Body of pancreas (tissue), 4 donors: Measurements from ENCODE around the gene CNTNAP2. TPM values are rescaled to one million over a fixed set of nuclear protein-coding genes. Genes with fewer than 3 reads are reported as not detected.

ENCODE experiments used
- ATAC-seq: fragments of 150-250 bp; one replicate; pipeline ENCODE4 v1.9.1; 2016
- DNase-seq, 4 donors: peaks; one replicate each; pipeline ENCODE4 v3.0.0-alpha.2; 2019
- H3K27ac ChIP-seq, 4 donors: fragments of 200-600 bp; sonication (generic); 1 replicate in 3 of 4; 2 replicates in 1 of 4; pipeline versions ENCODE4 v1.5.1 to v1.6.1; 2016 to 2019; ENCODE audit warnings: mild to moderate bottlenecking in 1 of 4, mixed read lengths in 1 of 4, moderate library complexity in 1 of 4
- H3K27me3 ChIP-seq, 2 donors: fragments of 200-600 bp; sonication (generic); one replicate each; pipeline ENCODE4 v1.6.0; 2016; ENCODE audit warnings: mild to moderate bottlenecking in 1 of 2
- H3K36me3 ChIP-seq, 2 donors: fragments of 200-600 bp; sonication (generic); replicated peaks in 1 of 2; 2 replicates each; pipeline ENCODE4 v1.5.1; 2016; ENCODE audit warnings: low read depth in 2 of 2; ENCODE audit not compliant: insufficient read depth in 1 of 2
- H3K4me1 ChIP-seq: fragments of 200-600 bp; sonication (generic); one replicate; pipeline ENCODE4 v1.6.0; 2016
- H3K4me3 ChIP-seq, 2 donors: fragments of 200-600 bp; sonication (generic); 1 replicate in 1 of 2; 2 replicates in 1 of 2; pipeline ENCODE4 v1.5.1; 2016 to 2019
- H3K9me3 ChIP-seq, 3 donors: fragments of 200-600 bp; sonication (generic); 1 replicate in 2 of 3; 2 replicates in 1 of 3; pipeline ENCODE4 v1.5.1; 2016
- CTCF ChIP-seq, 7 experiments: fragments of 450-650 bp in 4 of 7; fragments of 200-600 bp in 3 of 7; sonication (generic) in 3 of 7; IDR thresholded peaks; one replicate each; pipeline ENCODE4 v1.5.1; 2016 to 2019; ENCODE audit warnings: antibody characterized with exemption in 7 of 7
- POLR2A ChIP-seq, 3 donors: fragments of 450-650 bp; IDR thresholded peaks; one replicate each; pipeline ENCODE4 v1.6.1; 2016; ENCODE audit warnings: antibody characterized with exemption in 3 of 3, mild to moderate bottlenecking in 2 of 3
- WGBS, 2 donors: methylation state at CpG; one replicate each; pipeline ENCODE4 v1.1.5; 2017; 5-methylcytosine and 5-hydroxymethylcytosine counted together
- intact Hi-C: fragments of 100-400 bp; cut with DNase I; formaldehyde crosslinking; loops from one replicate; pipeline ENCODE4 v1.15.1; 2023
- total RNA-seq, 2 donors: library from RNA; depleted of rRNA; stranded (reverse); fragments of >200 nt; gene quantifications; one replicate each; pipeline ENCODE4 v1.1.0, GENCODE V29; 2016

CNTNAP2 gene
- total RNA-seq, 2 donors from 2014 or later: 1.0 TPM; not detected in 1

GRCh38 chr7:146290746-146291145 lies 174.1 kb downstream of the CNTNAP2 start:
- no peak for DNase-seq
- Histone ChIP-seq H3K27me3 (no peaks in the 10 kb centered on the region), H3K4me3 (no peak overlapping the region), H3K4me1 (no peaks in the 10 kb centered on the region), H3K36me3 (no peaks in the 10 kb centered on the region), H3K9me3 (no peaks in the 10 kb centered on the region), H3K27ac (no peak overlapping the region)
- intact Hi-C loops: no loop called here
- ATAC-seq: no peak
- TF ChIP-seq CTCF (IDR thresholded peaks at IDR 0.05): no peak
- no peak for TF ChIP-seq POLR2A (IDR thresholded peaks at IDR 0.05)
- 70 to 75% methylated on average over 3 of the region's 3 CpGs for WGBS, 2 donors

DNA sequence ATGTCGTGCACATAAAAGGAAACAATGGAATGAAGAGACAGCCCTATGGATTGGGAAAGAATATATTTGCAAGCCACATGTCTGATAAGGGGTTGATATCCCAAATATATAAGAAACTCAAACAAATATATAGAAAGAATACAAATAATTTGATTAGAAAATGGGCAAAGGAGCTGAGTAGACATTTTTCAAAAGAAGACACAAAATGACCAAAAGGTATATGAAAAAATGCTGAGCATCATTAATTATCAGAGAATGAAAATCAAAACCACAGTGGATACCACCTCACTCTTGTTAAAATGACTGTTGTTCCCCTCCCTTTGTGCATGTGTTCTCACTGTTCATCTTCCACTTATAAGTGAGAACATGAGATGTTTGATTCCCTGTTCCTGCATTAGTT lies 175.3 kb downstream of the CNTNAP2 start:
- WGBS, 2 donors: 56 to 75% methylated on average over 1 of the region's 1 CpG
- H3K4me1 ChIP-seq: no peaks in the 10 kb centered on the region
- H3K4me3 ChIP-seq: no peak overlapping the region
- no peaks in the 10 kb centered on the region for H3K36me3 ChIP-seq
- DNase-seq: no peak
- H3K27ac ChIP-seq: no peak overlapping the region
- TF ChIP-seq POLR2A (IDR thresholded peaks at IDR 0.05): no peak
- TF ChIP-seq CTCF (IDR thresholded peaks at IDR 0.05): no peak
- H3K27me3 ChIP-seq: no peaks in the 10 kb centered on the region
- ATAC-seq: no peak
- H3K9me3 ChIP-seq: no peaks in the 10 kb centered on the region
- intact Hi-C loops: no loop called here

- DNase-seq (no peak), ATAC-seq (no peak)
- TF ChIP-seq POLR2A (IDR thresholded peaks at IDR 0.05) (no peak), CTCF (IDR thresholded peaks at IDR 0.05) (no peak)
- H3K4me3 ChIP-seq: no peak overlapping the region
- 89 to 92% methylated on average over 1 of the region's 1 CpG for WGBS, 2 donors
- no peaks in the 10 kb centered on the region for H3K27me3 ChIP-seq
- no peak overlapping the region for H3K27ac ChIP-seq
- no peaks in the 10 kb centered on the region for H3K4me1 ChIP-seq
- intact Hi-C loops: no loop called here
- no peaks in the 10 kb centered on the region for H3K36me3 ChIP-seq
- no peaks in the 10 kb centered on the region for H3K9me3 ChIP-seq
Measured at GRCh38 chr7:146296028-146296427, 179.4 kb downstream of the CNTNAP2 start.

- no peak for TF ChIP-seq POLR2A (IDR thresholded peaks at IDR 0.05)
- TF ChIP-seq CTCF (IDR thresholded peaks at IDR 0.05): no peak
- intact Hi-C loops: no loop called here
- Histone ChIP-seq H3K36me3 (no peaks in the 10 kb centered on the region), H3K4me3 (no peak overlapping the region), H3K27me3 (no peaks in the 10 kb centered on the region), H3K27ac (no peak overlapping the region), H3K4me1 (no peaks in the 10 kb centered on the region), H3K9me3 (no peaks in the 10 kb centered on the region)
- WGBS, 2 donors: 43 to 62% methylated on average over 2 of the region's 2 CpGs
- ATAC-seq (no peak), DNase-seq (no peak)
Measured at GRCh38 chr7:146314962-146315361, 198.4 kb downstream of the CNTNAP2 start.

- 44 to 47% methylated on average over 5 of the region's 5 CpGs for WGBS, 2 donors
- H3K27me3 ChIP-seq: no peaks in the 10 kb centered on the region
- no peak overlapping the region for H3K27ac ChIP-seq
- intact Hi-C loops: no loop called here
- H3K4me3 ChIP-seq: no peak overlapping the region
- no peaks in the 10 kb centered on the region for H3K36me3 ChIP-seq
- no peak for DNase-seq
- ATAC-seq: no peak
- H3K4me1 ChIP-seq: no peaks in the 10 kb centered on the region
- no peaks in the 10 kb centered on the region for H3K9me3 ChIP-seq
- TF ChIP-seq CTCF (IDR thresholded peaks at IDR 0.05) (no peak), POLR2A (IDR thresholded peaks at IDR 0.05) (no peak)
Measured at GRCh38 chr7:146319629-146320028, 203.0 kb downstream of the CNTNAP2 start.
